GM18868 (cell line): ENCODE measurements around the gene CDYL.
"Not testable (repeated sequence)": the region's sequence is repeated elsewhere in the genome, so short reads cannot be mapped to it uniquely, and the experiment has no call there.

ENCODE experiments used
- ATAC-seq: cut with Tn5 transposase; IDR thresholded peaks from one replicate; pipeline ENCODE4 v1.9.1; 2021; ENCODE audit warnings: mild to moderate bottlenecking, moderate library complexity; ENCODE audit not compliant: unreplicated experiment

Gene CDYL

DNA sequence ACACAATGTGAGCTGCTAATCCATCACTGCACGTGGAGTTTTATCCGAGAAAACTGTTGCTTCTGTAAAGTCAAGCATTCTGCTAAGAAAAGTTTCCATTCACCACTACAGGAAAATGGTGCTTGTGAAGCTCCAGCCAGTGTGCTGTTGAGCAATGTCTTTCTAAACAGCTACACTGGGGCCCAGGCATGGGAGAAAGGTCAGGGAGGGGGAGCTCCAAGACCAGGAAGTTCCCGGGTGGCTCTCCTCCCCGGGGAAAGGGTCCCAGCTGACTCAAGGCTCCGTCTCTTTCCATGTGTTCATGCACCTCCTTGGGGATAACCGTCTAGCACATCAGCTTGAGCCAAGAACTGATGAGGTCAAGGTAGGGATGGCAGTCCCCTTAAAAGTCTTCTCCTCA lies 207.1 kb downstream of the CDYL start:
- ATAC-seq = no peak

GRCh38 chr6:4986999-4987398 lies 210.8 kb downstream of the CDYL start:
- no peak for ATAC-seq

DNA sequence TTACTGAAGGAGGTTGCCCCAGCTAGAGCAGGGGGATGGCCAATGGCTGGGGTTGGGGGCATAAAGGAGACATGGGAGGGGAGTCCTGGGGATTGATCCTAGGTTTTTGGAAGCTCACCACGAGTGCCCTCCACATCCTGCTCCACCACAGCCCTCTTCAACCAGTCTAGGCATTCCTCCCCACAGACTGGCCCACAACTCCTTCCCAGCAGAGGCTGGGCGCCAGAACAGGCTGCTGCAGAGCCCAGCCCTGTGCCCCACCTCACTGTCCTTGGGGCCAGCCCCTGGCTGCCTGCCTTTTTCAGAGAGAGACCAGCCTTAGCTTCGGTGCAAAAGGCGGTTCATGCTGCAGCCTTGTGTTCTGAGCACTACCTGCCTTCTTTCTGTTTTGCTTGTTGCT lies 211.2 kb downstream of the CDYL start:
- no peak for ATAC-seq

DNA sequence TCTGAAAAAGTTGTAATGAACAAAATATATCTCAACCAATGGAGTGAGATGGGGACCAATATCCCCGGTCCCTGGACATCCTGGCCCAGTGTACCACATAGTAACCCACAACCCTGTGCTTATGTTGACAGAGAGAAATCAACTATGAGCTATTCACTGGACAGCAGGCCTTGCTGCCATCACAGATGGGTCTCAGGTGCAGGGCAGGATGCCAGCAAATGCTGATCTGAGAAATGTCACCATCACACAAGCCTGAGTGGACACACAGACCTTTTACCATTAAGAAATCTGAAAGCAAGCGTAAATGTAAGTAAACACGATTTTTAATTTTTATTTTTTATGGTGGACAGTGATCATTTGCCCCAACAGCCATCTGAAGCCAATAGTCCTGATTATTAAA lies 218.5 kb downstream of the CDYL start:
- no peak for ATAC-seq

DNA sequence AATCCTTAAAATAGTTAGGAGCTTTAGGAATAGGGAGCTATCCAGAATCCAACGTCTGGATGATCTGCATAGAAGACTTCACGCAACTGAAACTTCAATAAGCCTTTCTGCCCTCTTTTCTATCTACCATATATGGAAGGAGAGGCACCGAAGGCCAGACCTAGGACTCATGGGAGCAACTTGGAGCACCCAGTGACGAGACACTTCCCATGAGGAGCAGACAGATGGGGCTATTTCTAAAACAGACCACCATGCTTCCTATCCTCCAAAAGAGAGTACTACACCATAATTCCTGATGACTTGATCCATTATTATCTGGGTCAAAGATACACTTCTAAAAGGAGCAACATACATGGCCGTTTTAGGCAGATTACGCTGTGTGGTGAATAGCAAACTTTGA lies 221.7 kb downstream of the CDYL start:
- no peak for ATAC-seq

DNA sequence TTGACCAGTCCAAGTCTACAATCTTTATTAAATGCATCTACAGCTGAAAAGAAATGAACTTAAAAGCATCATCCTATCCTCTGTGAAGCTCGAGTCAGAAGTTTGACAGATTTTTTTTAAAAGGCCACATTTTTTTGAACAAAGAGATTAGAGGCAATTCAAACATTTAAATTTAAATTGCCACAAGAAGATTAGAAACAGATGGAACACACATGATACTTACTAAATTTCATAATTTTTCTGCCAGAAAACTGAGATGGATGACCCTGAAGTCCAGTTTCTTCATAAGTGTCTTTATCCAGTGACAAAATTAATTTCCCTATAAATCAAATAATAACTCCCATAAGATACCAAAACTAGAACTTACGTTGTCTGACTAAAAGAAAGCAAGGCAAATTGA lies 223.4 kb downstream of the CDYL start:
- ATAC-seq = no peak

- peak; percentile 95 for ATAC-seq
Observed at GRCh38 chr6:5003604-5004372, 227.6 kb downstream of the CDYL start, which contains the start of gene RPP40. RPP40 (minus strand) TSS chr6:5004037; CDS start chr6:5004002, 35 bp downstream.

DNA sequence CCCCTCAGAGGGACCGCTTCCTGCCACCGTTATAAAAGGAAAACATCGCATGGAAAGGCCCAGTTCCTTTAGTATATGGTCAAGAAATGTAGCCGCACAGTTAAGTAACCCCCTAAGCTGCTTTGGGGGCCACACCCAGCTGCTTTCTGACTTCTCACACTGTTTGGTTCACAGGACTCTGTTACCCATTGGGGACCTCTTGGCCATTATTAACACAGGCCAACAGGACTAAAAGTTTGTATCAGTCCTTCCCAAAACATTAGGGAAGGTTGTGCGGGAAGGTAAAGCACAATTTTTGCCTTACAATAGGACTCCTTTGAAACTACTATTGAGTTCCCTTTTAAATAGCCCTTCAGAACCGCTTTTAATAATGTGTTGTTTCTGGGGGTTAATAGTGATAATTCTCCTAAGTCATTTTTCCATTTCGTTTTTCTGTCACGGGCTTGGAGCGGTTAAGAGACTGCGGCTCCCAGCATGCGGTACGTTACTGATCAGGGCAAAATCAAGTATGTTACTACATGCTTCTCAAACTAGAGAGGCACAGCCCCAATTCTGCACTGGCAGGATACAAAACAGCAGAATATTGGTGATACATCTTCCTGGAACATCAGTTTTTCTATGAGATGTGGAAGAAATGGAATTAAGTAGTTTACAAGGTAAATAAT lies 228.3 kb downstream of the CDYL start:
- peak; percentile 5 for ATAC-seq

DNA sequence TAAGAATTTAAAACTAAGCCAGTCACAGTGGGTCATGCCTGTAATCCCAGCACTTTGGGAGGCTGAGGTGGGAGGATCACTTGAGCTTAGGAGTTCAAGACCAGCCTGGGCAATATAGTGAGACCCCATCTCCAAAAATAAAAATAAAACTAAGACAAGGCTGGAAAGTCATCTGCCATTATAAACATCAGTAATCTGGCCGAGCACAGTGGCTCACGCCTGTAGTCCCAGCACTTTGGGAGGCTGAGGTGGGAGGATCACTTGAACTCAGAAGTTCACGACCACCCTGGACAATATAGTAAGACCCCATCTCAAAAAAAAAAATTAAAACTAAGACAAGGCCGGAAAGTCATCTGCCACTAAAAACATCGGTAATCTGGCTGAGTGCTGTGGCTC lies 228.8 kb downstream of the CDYL start:
- ATAC-seq = not testable (repeated sequence)
